HUES6 (cell line): ENCODE measurements around the gene ZBTB16.

Source experiments
- H3K27ac ChIP-seq: 2 replicates; pipeline ENCODE4 v1.7.0; 2013; ENCODE audit warnings: low read depth, mild to moderate bottlenecking, low read length, inconsistent platforms
- H3K27me3 ChIP-seq: 2 replicates; pipeline ENCODE4 v1.6.1; 2013; ENCODE audit warnings: low read length; ENCODE audit not compliant: control insufficient read depth, insufficient read depth
- H3K36me3 ChIP-seq: 2 replicates; pipeline ENCODE4 v1.6.1; 2013; ENCODE audit warnings: low read length; ENCODE audit not compliant: control insufficient read depth, insufficient read depth
- H3K4me1 ChIP-seq: 2 replicates; pipeline ENCODE4 v1.6.1; 2013; ENCODE audit warnings: low read length; ENCODE audit not compliant: control insufficient read depth, insufficient read depth
- H3K4me3 ChIP-seq: 2 replicates; pipeline ENCODE4 v1.5.1; 2013; ENCODE audit warnings: low read depth, low read length
- H3K9ac ChIP-seq: one replicate; pipeline ENCODE4 v1.6.1; 2013; ENCODE audit warnings: mild to moderate bottlenecking, low read length
- H3K9me3 ChIP-seq: 2 replicates; pipeline ENCODE4 v1.6.1; 2013; ENCODE audit warnings: low read depth, low read length; ENCODE audit not compliant: control insufficient read depth, insufficient read depth

ZBTB16 gene

GRCh38 chr11:114159802-114160632 lies 100.5 kb downstream of the ZBTB16 start:
- Histone ChIP-seq H3K36me3 (no peaks in the 10 kb centered on the region), H3K27ac (no peak overlapping the region), H3K27me3 (no peaks in the 10 kb centered on the region), H3K9me3 (no peaks in the 10 kb centered on the region), H3K9ac (no peak overlapping the region), H3K4me3 (no peak overlapping the region), H3K4me1 (peaks cover 16% of the 10 kb centered on the region)

- peaks cover 16% of the 10 kb centered on the region for H3K4me1 ChIP-seq
- no peaks in the 10 kb centered on the region for H3K36me3 ChIP-seq
- no peak overlapping the region for H3K9ac ChIP-seq
- H3K27ac ChIP-seq = no peak overlapping the region
- no peak overlapping the region for H3K4me3 ChIP-seq
- H3K9me3 ChIP-seq = no peaks in the 10 kb centered on the region
- H3K27me3 ChIP-seq = no peaks in the 10 kb centered on the region
These were observed 101.4 kb downstream of the ZBTB16 start for GRCh38 chr11:114160894-114161293.

- no peak overlapping the region for H3K27ac ChIP-seq
- H3K36me3 ChIP-seq = no peaks in the 10 kb centered on the region
- peaks cover 16% of the 10 kb centered on the region for H3K4me1 ChIP-seq
- H3K9ac ChIP-seq = no peak overlapping the region
- H3K9me3 ChIP-seq = no peaks in the 10 kb centered on the region
- no peaks in the 10 kb centered on the region for H3K27me3 ChIP-seq
- no peak overlapping the region for H3K4me3 ChIP-seq
These were observed 102.2 kb downstream of the ZBTB16 start for GRCh38 chr11:114161486-114162250.

GRCh38 chr11:114162719-114163123 lies 103.2 kb downstream of the ZBTB16 start:
- H3K4me3 ChIP-seq = no peak overlapping the region
- H3K27me3 ChIP-seq = no peaks in the 10 kb centered on the region
- H3K9ac ChIP-seq = no peak overlapping the region
- H3K27ac ChIP-seq = no peak overlapping the region
- peaks cover 24% of the 10 kb centered on the region for H3K4me1 ChIP-seq
- H3K36me3 ChIP-seq = no peaks in the 10 kb centered on the region
- no peaks in the 10 kb centered on the region for H3K9me3 ChIP-seq

GRCh38 chr11:114163229-114163631 lies 103.7 kb downstream of the ZBTB16 start:
- no peak overlapping the region for H3K9ac ChIP-seq
- H3K9me3 ChIP-seq = no peaks in the 10 kb centered on the region
- no peak overlapping the region for H3K27ac ChIP-seq
- H3K4me3 ChIP-seq = no peak overlapping the region
- H3K27me3 ChIP-seq = no peaks in the 10 kb centered on the region
- H3K36me3 ChIP-seq = no peaks in the 10 kb centered on the region
- H3K4me1 ChIP-seq = peaks cover 29% of the 10 kb centered on the region

- Histone ChIP-seq H3K9me3 (no peaks in the 10 kb centered on the region), H3K4me1 (peaks cover 29% of the 10 kb centered on the region)
These were observed 104.4 kb downstream of the ZBTB16 start for GRCh38 chr11:114163830-114164401.

GRCh38 chr11:114164546-114164945 lies 105.0 kb downstream of the ZBTB16 start:
- no peak overlapping the region for H3K4me3 ChIP-seq
- H3K27ac ChIP-seq = no peak overlapping the region
- peaks cover 29% of the 10 kb centered on the region for H3K4me1 ChIP-seq
- no peaks in the 10 kb centered on the region for H3K9me3 ChIP-seq
- no peak overlapping the region for H3K9ac ChIP-seq
- H3K27me3 ChIP-seq = no peaks in the 10 kb centered on the region
- no peaks in the 10 kb centered on the region for H3K36me3 ChIP-seq

More at GRCh38 chr11:114163830-114164401, 104.4 kb downstream of the ZBTB16 start:
- no peaks in the 10 kb centered on the region for H3K36me3 ChIP-seq
- no peak overlapping the region for H3K4me3 ChIP-seq
- H3K27ac ChIP-seq = no peak overlapping the region
- H3K27me3 ChIP-seq = no peaks in the 10 kb centered on the region
- H3K9ac ChIP-seq = no peak overlapping the region

- Histone ChIP-seq H3K4me3 (no peak overlapping the region), H3K36me3 (no peaks in the 10 kb centered on the region), H3K27ac (no peak overlapping the region), H3K9me3 (no peaks in the 10 kb centered on the region), H3K27me3 (no peaks in the 10 kb centered on the region), H3K4me1 (peaks cover 23% of the 10 kb centered on the region), H3K9ac (no peak overlapping the region)
These were observed 106.1 kb downstream of the ZBTB16 start for GRCh38 chr11:114165326-114166230.

- Histone ChIP-seq H3K27me3 (no peaks in the 10 kb centered on the region), H3K9ac (no peak overlapping the region), H3K36me3 (no peaks in the 10 kb centered on the region), H3K4me3 (no peak overlapping the region), H3K9me3 (no peaks in the 10 kb centered on the region), H3K27ac (no peak overlapping the region), H3K4me1 (peaks cover 19% of the 10 kb centered on the region)
These were observed 106.9 kb downstream of the ZBTB16 start for GRCh38 chr11:114166362-114166761.

GRCh38 chr11:114166897-114167323 lies 107.4 kb downstream of the ZBTB16 start:
- Histone ChIP-seq H3K4me1 (peaks cover 19% of the 10 kb centered on the region), H3K36me3 (no peaks in the 10 kb centered on the region), H3K4me3 (no peak overlapping the region), H3K9me3 (no peaks in the 10 kb centered on the region), H3K27ac (no peak overlapping the region), H3K9ac (no peak overlapping the region), H3K27me3 (no peaks in the 10 kb centered on the region)
